ENCODE results near the gene UNG. TPM values are rescaled to one million over a fixed set of nuclear protein-coding genes. Genes with fewer than 3 reads are reported as not detected.

Gene UNG
- total and polyA plus RNA-seq, 2 of the 8 experiments (the other 6 are each of a cell fraction or from before 2014, with no cell fraction given): 71.6 to 163 TPM

- Histone ChIP-seq H2BK12ac (ENCODE audit: low read depth, low read length) (no peak overlapping the region), H3K4me3 (ENCODE audit: extremely low read depth in 1 of 4, insufficient read depth in 2 of 4, low read depth in 3 of 4, low read length in 4 of 4) (no peak overlapping the region), H2AFZ (ENCODE audit: low read length) (no peak overlapping the region), H3K9ac (replicated peaks in 1 of 4; ENCODE audit: extremely low read depth in 1 of 4, low read depth in 3 of 4, low read length in 3 of 4) (no peak overlapping the region), H4K8ac (ENCODE audit: extremely low read depth, insufficient read depth, low read length) (no peak overlapping the region), H3K18ac (ENCODE audit: extremely low read depth, low read length) (no peak overlapping the region), H2BK15ac (ENCODE audit: low read length) (no peak overlapping the region), H4K5ac (ENCODE audit: insufficient read length, low read depth, low read length) (no peak overlapping the region), H3K4me1 (replicated peaks in 1 of 4; ENCODE audit: control insufficient read depth in 3 of 4, insufficient read depth in 4 of 4, low read length in 3 of 4) (no peaks in the 10 kb centered on the region), H3K23ac (ENCODE audit: insufficient read length) (no peak overlapping the region), H3K9me3 (ENCODE audit: insufficient read depth in 2 of 2, low read depth in 1 of 2, low read length in 1 of 2) (no peaks in the 10 kb centered on the region), H3K14ac (ENCODE audit: insufficient read length) (no peak overlapping the region), H2BK20ac (ENCODE audit: low read length) (no peak overlapping the region), H3K79me1 (ENCODE audit: low read depth, low read length) (no peaks in the 10 kb centered on the region), H3K4me2 (ENCODE audit: insufficient read depth in 1 of 2, low read depth in 2 of 2, low read length in 2 of 2) (no peak overlapping the region), H2BK5ac (ENCODE audit: low read depth, low read length) (no peak overlapping the region), H3K56ac (replicated peaks; ENCODE audit: insufficient read length, low read depth, low read length) (no peak overlapping the region), H3K23me2 (ENCODE audit: low read depth, low read length) (no peaks in the 10 kb centered on the region), H2BK120ac (replicated peaks; ENCODE audit: low read depth, low read length) (no peak overlapping the region), H3K27ac (ENCODE audit: low read depth, low read length) (no peak overlapping the region), H3K4ac (replicated peaks; ENCODE audit: insufficient read length, low read depth, low read length) (no peak overlapping the region), H4K20me1 (replicated peaks in 1 of 2; ENCODE audit: control insufficient read depth in 1 of 2, insufficient read depth in 2 of 2, low read length in 2 of 2) (peaks cover 0 to 1% of the 10 kb centered on the region in 2 experiments), H3K27me3 (replicated peaks in 1 of 4; ENCODE audit: control insufficient read depth in 3 of 4, extremely low read depth in 1 of 4, insufficient read depth in 3 of 4, low read length in 3 of 4) (no peaks in the 10 kb centered on the region), H4K91ac (replicated peaks; ENCODE audit: insufficient read length, low read length) (no peak overlapping the region), H2AK5ac (ENCODE audit: low read depth, low read length) (no peak overlapping the region), H3K79me2 (ENCODE audit: control insufficient read depth in 1 of 2, insufficient read depth in 2 of 2, low read length in 2 of 2) (no peaks in the 10 kb centered on the region), H3K36me3 (ENCODE audit: control insufficient read depth in 2 of 4, insufficient read depth in 4 of 4, low read length in 3 of 4) (peaks cover 0 to 16% (median under 1%) of the 10 kb centered on the region in 4 experiments; a peak in 6 of 8 replicates)
- FAIRE-seq: no peak
- CTCF ChIA-PET (ENCODE audit: partially characterized antibody): interaction anchor here (0.6 to 1.4 kb wide), 2 partner anchors 199 to 669 kb away, joined by 3 read pairs; no protein-coding TSS in a partner anchor
- 95% methylated on average over 2 of the region's 2 CpGs; no CpG with 5 or more reads in 1 of the 2 experiments for WGBS, 2 experiments (ENCODE audit: extremely low coverage in 1 of 2, insufficient coverage in 1 of 2, insufficient read length in 1 of 2, insufficient replicate concordance in 2 of 2, low coverage in 1 of 2, low lambda C conversion rate in 2 of 2, missing lambda C conversion rate in 1 of 2)
- no peak for DNase-seq (ENCODE audit: low read depth in 1 of 2, low spot score in 2 of 2)
- POLR2A ChIA-PET (ENCODE audit: partially characterized antibody): interaction anchor here (2.2 kb wide), 1 partner anchor 15 kb away, joined by 7 read pairs; no protein-coding TSS in a partner anchor
- TF ChIP-seq SIRT6 (IDR thresholded peaks at IDR 0.05; ENCODE audit: low read length) (no peak), TEAD4 (IDR thresholded peaks at IDR 0.05; ENCODE audit: low read depth, low read length) (no peak)
Measured at GRCh38 chr12:109084425-109084824, 13.0 kb upstream of the UNG start.
